Neural progenitor cell (in vitro differentiated cells): ENCODE results near the gene RECK.

Experiments used
- EZH2 ChIP-seq: fragments of 200-600 bp; sonication (generic); IDR thresholded peaks from 2 replicates; pipeline ENCODE4 v1.6.1; 2017; ENCODE audit warnings: antibody characterized with exemption, mild to moderate bottlenecking, moderate library complexity
- EZH2phosphoT487 ChIP-seq: fragments of 200-600 bp; sonication (generic); IDR thresholded peaks from 2 replicates; pipeline ENCODE4 v1.6.1; 2017; ENCODE audit warnings: antibody characterized with exemption
- TF ChIP-seq, protein P1 (sequence below): fragments of 200-600 bp; sonication (generic); IDR thresholded peaks from 2 replicates; pipeline ENCODE4 v1.5.1; 2017; ENCODE audit warnings: antibody characterized with exemption, mild to moderate bottlenecking

GRCh38 chr9:36029202-36029601 lies 7.5 kb upstream of the RECK start:
- TF ChIP-seq, protein P1, sequence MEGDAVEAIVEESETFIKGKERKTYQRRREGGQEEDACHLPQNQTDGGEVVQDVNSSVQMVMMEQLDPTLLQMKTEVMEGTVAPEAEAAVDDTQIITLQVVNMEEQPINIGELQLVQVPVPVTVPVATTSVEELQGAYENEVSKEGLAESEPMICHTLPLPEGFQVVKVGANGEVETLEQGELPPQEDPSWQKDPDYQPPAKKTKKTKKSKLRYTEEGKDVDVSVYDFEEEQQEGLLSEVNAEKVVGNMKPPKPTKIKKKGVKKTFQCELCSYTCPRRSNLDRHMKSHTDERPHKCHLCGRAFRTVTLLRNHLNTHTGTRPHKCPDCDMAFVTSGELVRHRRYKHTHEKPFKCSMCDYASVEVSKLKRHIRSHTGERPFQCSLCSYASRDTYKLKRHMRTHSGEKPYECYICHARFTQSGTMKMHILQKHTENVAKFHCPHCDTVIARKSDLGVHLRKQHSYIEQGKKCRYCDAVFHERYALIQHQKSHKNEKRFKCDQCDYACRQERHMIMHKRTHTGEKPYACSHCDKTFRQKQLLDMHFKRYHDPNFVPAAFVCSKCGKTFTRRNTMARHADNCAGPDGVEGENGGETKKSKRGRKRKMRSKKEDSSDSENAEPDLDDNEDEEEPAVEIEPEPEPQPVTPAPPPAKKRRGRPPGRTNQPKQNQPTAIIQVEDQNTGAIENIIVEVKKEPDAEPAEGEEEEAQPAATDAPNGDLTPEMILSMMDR = no peak
- no peak for TF ChIP-seq EZH2
- no peak for TF ChIP-seq EZH2phosphoT487
